HG03342 (cell line): ENCODE results near the gene SNX7.

Experiments used
- ATAC-seq: cut with Tn5 transposase; IDR thresholded peaks from one replicate; pipeline ENCODE4 v1.9.1; 2021; ENCODE audit warnings: mild to moderate bottlenecking, moderate library complexity; ENCODE audit not compliant: unreplicated experiment

Gene SNX7

DNA sequence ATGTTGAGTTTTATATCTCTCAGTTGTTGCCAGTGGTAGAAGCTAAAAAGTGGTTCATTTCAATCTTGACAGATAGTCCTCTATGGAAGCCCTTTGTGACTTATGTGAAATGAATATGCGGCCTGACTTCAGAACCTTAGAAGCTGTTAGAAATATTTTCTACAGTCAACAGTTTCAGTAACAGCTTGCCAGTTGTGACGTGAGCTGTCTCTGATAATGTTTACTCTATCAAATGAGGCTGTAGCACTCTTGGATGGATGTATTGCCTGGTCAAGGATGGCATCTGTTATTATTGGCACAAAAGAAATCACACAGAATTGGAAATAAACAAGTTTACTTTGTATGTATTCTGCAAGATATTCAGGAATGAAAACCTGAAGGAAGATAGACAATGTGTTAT lies 31.9 kb downstream of the SNX7 start:
- ATAC-seq, result no peak

GRCh38 chr1:98696077-98696476 lies 34.6 kb downstream of the SNX7 start:
- ATAC-seq, result no peak

GRCh38 chr1:98697781-98698180 lies 36.3 kb downstream of the SNX7 start:
- ATAC-seq, result no peak

DNA sequence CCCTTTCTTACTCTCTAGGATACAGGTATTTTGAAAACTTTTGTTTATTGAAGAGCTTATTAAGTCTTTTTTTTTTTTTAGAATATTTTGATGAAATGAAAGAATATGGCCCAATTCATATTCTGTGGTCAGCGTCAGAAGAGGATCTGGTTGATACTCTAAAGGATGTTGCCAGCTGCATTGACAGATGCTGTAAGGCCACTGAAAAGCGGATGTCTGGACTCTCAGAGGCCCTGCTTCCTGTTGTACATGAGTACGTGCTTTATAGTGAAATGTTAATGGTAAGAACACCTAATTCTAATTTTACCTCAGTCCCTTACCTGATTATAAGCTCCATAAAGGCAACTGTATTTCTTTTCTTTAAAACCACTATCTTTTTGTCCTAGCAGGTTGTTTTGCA lies 37.1 kb downstream of the SNX7 start:
- no peak for ATAC-seq

DNA sequence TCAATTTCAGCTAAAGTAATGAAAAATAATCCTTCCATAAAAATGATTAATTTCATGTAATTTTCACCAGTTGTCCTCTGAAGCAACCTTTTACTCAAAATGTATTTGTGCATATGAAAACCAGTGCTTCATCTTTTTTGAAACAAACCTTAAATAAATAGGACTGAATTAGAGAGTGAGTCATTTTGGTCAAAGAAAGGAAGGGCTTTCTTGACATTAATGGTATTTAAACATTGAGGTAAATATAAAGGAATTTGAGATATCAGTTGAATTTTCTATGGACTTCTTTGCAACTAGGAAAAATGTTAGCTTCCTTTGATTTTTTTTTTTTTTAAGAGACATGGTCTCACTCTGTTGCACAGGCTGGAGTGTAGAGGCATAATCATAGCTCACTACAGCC lies 38.7 kb downstream of the SNX7 start:
- no peak for ATAC-seq

DNA sequence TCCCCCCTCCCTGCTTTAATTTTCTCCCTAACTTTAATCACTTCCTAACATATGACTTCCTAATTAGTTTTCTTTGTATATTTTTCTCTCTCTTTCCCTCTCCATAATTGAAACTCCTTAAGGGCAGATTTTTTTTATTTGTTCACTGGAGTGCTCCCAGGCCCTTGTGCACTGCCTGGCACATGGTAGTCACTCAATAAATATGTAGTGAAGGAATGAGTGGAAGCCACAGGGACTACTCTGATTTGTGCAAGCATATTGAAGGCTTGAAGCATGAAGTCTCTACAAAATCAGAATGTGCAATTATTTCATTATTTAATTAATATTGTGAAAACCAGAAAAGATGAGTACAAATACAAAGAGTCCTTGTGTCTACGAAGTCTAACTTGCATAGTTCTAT lies 41.5 kb downstream of the SNX7 start:
- ATAC-seq, result no peak

DNA sequence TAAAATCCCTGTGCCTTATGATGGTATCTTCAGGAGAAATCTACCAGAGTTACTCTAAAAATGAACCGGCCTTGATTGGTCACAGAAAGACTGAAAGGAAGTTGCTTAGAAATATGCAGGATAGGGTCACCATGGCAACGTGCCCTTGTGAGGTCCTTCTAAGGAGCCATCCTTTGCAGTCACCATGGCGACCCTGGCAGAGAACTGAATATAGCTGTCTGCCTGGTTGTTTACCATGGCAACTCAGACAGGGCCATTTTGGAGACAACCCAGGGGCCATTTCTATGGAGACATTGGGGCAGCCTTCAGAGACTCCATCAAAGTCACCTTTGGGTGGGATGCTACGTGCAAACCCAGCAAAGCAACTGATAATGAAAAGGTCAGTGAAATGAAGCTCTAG lies 43.0 kb downstream of the SNX7 start:
- ATAC-seq, result no peak

DNA sequence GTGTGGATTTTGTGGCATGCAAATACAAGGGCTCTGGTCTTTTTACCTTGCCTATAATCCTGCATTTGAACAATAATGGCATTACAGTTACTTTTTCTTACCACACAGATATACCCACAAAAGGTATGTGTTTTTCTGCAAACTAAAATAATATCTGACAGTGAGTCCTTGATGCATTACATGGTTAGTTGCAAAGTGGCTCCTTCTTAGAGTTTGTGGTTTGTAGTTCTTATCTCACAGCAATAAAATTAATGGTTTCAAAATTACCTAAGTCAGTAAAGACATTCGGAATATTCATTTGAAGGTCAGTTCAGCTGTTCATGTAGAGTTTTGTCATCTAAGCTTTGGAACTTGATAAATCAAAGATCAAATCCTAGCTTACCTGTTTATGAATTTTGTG lies 43.5 kb downstream of the SNX7 start:
- ATAC-seq, result no peak

DNA sequence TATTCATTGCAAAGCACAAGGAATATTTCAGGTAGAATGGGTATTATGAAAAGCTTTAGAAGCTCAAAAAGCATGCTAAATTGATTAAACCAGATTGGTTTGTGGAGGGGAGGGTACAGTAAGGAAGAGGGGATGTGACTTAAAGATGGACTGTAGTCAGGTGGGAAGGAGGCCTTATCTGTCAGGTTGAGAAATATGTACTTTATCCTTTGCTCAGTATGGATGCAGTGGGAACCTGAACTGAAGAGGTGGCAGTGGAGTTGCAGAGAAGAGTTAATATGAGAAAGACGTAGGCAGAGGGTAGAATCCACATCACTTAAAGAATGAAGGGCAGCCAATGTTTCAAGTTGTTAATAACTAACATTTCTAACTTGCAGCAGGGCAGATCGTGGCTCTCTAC lies 44.1 kb downstream of the SNX7 start:
- ATAC-seq, result no peak

GRCh38 chr1:98706173-98706843 lies 44.8 kb downstream of the SNX7 start:
- ATAC-seq, result no peak

DNA sequence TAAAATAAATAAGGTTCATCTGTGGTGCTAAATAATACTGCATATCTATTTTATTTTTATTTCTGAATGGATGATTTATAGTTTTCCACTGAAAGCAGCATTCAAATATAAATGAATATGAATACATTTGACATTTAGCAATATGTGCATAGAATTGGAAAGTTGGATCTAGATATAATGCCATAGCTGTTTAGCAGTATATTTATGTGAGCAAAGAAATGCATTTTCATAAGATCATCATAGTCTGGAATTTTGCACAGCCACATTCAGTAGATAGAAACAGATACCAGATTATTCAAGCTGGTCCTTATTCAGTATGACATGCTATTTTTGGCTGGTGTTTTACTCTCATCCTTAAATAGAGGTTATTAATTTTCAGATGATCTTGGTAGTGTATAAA lies 46.0 kb downstream of the SNX7 start:
- ATAC-seq, result no peak

DNA sequence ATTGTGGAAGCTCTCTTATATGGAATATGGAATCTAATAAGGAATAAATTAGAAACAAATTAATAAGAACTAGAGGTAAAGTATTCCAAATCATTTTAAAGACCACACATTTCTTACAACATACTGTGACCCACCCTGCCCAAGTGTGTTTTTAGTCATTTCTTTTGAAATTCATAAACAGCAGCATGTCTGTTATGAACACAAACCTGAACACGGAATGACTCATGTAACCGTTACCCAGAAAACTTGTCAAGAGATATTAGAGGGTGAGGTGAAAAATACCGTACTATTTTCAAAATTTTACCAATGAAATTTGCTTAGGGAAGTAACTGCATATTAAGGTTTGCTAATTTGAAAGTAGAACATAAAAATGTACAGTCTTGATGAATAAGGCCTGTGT lies 48.4 kb downstream of the SNX7 start:
- ATAC-seq, result no peak

DNA sequence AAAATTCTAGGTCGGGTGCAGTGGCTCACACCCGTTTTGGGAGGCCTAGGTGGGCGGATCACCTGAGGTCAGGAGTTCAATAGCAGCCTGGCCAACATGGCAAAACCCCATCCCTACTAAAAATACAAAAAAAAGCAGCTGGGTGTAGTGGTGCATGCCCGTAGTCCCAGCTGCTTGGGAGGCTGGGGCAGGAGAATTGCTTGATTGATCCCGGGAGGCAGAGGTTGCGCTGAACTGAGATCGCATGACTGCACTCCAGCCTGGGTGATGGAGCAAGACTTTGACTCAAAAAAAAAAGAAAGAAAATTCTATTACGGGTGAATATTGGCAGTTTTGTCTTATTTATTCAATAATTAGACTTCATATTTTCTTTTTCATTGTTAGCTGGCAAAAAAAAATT lies 62.1 kb downstream of the SNX7 start:
- ATAC-seq, result no peak

- ATAC-seq, result no peak
These were observed 71.7 kb downstream of the SNX7 start for GRCh38 chr1:98732985-98733781.

GRCh38 chr1:98733782-98734112 lies 72.2 kb downstream of the SNX7 start:
- ATAC-seq, result no peak

DNA sequence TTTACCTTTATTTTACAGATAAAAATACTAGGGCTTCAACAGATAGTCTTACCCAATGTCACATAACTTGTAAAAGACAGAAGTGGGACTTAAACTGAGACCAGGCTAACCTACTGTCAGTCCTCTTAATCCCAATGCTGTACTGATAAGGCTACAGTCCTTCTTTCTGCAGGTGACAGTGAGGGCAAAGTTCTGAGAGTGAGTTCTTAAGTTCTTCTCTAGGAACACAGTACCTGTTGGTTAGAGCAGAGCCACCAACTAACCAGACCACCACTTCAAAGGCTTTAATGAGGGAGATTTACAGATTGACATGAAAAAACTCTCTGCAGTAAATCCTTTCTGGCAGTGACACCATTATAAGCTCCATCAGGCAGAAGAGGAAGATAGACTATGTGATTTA lies 74.2 kb downstream of the SNX7 start:
- no peak for ATAC-seq

DNA sequence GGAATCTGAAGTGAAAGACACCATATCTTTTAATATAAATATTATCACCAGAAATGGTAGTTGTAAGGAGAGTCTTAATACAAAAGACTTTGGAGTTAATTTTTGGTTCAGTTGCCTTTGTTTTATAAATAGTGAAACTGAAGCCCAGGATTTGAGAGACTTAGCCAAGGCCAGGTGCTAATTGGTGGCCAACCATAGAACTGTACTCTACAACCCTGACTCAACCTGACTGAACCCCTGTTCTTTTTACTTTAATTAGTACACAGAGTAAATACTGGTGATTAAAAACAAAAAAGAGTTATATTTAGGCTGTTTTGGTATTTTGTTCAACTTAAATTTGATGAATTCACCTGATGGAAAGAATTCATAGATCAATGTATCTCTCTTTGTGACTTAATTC lies 76.3 kb downstream of the SNX7 start:
- no peak for ATAC-seq

DNA sequence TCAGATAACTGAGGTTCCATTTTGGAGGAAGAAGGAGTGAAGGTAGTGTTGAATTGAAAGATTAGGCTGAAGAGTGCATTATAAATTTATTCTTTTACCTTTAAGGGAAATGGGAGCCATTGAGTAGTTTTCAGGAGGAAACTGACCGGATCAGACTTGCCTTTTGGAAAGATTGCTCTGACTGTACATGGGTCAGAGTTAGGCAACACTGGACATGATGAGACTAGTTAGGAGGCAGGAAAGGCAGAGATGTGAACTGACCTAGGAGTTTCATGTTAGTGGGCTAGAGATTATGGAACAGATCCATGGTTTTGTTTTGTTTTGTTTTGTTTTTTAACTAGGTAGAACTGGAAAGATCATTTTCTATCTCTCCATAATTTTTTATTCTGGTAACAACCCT lies 78.2 kb downstream of the SNX7 start:
- ATAC-seq, result no peak

DNA sequence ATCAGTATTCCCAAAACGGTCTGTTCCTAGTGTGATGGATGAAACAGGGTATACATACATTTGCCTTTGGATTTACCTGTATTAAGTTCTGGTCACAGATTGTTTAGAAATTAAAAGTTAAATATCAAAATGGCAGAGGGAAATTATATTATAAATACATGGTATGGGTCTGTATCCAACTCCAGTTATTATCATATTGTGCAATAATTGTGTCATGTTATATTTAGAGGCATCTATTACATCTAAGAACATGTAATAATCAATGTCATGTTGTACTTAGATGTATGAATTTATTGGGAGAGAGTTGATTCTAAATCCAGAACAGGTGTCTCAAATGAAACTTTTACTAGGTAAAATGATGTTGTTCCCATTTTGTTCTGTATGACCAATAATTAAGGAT lies 79.6 kb downstream of the SNX7 start:
- ATAC-seq, result no peak

DNA sequence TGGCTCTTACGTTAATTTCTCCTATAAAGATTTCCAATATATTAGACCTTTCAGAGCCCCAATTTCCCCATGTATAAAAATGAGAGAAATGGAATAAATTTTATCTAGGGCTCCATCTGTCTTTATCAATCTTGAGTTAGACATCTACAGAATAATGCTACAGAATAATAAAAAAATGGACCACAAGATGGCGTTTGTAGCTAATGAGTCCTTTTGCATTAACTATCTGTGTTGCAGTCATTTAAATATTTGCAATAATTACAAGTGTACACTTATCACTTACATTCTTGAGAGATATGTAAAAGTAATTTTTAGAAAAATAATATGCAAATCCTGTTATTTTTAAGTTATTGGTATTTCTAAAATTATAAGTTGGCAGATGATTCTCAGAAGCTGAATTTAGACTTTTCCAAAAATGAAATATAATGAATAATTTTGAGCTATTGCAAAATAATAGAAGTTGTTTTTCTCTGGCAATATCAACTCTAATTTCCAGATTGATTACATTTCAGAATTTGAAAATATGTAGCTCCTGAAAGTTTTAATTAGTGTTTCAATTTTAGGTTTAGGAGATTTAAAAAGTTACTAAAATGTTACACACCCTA lies 87.7 kb downstream of the SNX7 start:
- no peak for ATAC-seq

DNA sequence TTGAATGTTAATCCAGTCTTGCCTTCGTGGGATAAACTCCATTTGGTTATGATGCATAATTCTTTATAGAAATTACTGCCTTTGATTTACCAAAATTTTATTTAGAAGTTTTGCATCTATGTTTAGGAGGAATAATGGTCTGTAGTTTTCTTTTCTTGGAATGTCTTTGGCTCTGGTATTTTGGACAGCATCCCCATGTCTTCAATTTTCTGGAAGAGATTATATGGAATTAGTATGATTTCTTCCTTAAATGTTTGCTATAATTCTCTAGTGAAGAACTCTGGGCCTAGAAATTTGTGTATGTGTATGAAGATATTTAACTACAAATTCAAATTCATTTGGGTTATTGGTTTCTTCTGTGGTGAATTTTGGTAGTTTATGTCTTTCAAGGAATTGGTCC lies 92.7 kb downstream of the SNX7 start:
- ATAC-seq, result no peak

DNA sequence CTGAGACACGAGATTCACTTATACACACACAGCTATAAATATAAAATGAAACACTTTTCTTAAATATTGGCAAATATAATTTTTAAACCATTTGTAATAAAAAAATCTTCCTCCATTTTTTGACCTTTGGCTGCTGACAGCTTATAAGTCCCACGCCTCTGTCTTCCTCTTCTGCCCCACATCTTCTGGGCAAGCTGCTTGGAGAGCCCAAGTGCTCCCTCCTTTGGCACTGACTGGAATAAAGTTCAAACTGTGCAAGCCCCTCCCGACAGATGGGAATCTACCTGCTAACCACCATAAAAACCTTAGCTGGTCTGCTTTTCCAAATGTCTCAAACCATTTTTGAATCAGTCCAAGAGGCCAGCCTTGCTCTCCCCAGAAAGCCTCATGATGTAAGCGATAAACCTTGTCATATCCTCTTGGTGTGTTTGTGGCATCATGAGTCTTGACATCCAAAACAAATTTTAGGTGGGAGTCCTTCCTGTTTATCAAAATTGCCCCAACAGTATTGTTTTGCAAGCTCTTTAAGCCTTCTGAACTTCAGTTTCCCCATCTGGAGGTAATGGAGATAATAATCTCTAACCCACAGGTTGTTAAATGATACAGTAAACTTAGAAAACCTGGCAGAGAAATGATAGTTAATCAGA lies 99.8 kb downstream of the SNX7 start:
- no peak for ATAC-seq
